HG02885 (cell line): ENCODE measurements around the gene SALL1.

Experiments
- ATAC-seq: cut with Tn5 transposase; IDR thresholded peaks from one replicate; pipeline ENCODE4 v1.9.1; 2021; ENCODE audit warnings: mild to moderate bottlenecking; ENCODE audit not compliant: unreplicated experiment, poor library complexity

SALL1 gene

GRCh38 chr16:51143196-51143977 is 7.7 kb downstream of the SALL1 start:
- ATAC-seq, result no peak

- no peak for ATAC-seq
Measured at GRCh38 chr16:51141541-51141940, 9.5 kb downstream of the SALL1 start.

- ATAC-seq, result no peak
Measured at GRCh38 chr16:51141106-51141505, 10.0 kb downstream of the SALL1 start.

- ATAC-seq, result no peak
Measured at GRCh38 chr16:51140112-51140511, 11.0 kb downstream of the SALL1 start.

GRCh38 chr16:51139568-51139967 is 11.5 kb downstream of the SALL1 start:
- ATAC-seq, result no peak

- ATAC-seq, result no peak
Measured at GRCh38 chr16:51138178-51138577, 12.9 kb downstream of the SALL1 start.

- ATAC-seq, result no peak
Measured at GRCh38 chr16:51137097-51137496, 14.0 kb downstream of the SALL1 start.

- no peak for ATAC-seq
Measured at GRCh38 chr16:51134876-51135275, 16.2 kb downstream of the SALL1 start.

GRCh38 chr16:51134269-51134812 is 16.7 kb downstream of the SALL1 start:
- ATAC-seq, result no peak

- ATAC-seq, result no peak
Measured at GRCh38 chr16:51133688-51134087, 17.4 kb downstream of the SALL1 start.

- no peak for ATAC-seq
Measured at GRCh38 chr16:51133183-51133582, 17.9 kb downstream of the SALL1 start.

- no peak for ATAC-seq
Measured at GRCh38 chr16:51132490-51133115, 18.5 kb downstream of the SALL1 start.

GRCh38 chr16:51131619-51132018 is 19.5 kb downstream of the SALL1 start:
- ATAC-seq, result no peak

GRCh38 chr16:51129105-51129504 is 22.0 kb downstream of the SALL1 start:
- no peak for ATAC-seq

- ATAC-seq, result no peak
Measured at GRCh38 chr16:51125992-51126391, 25.1 kb downstream of the SALL1 start.

GRCh38 chr16:51124896-51125295 is 26.2 kb downstream of the SALL1 start:
- no peak for ATAC-seq

- ATAC-seq, result no peak
Measured at GRCh38 chr16:51121850-51122249, 29.2 kb downstream of the SALL1 start.

GRCh38 chr16:51120730-51121347 is 30.2 kb downstream of the SALL1 start:
- no peak for ATAC-seq

- ATAC-seq, result no peak
Measured at GRCh38 chr16:51119973-51120729, 30.9 kb downstream of the SALL1 start.

- no peak for ATAC-seq
Measured at GRCh38 chr16:51119556-51119955, 31.5 kb downstream of the SALL1 start.

GRCh38 chr16:51116353-51116752 is 34.7 kb downstream of the SALL1 start:
- ATAC-seq, result no peak
